GM23338 (cell line): ENCODE measurements around the gene FUCA1. TPM values are rescaled to one million over a fixed set of nuclear protein-coding genes. Genes with fewer than 3 reads are reported as not detected.

Source experiments
- ATAC-seq: fragments of 200-7000 bp; cut with Tn5 transposase; 3 replicates; pipeline ENCODE4 v1.9.1; 2020
- DNase-seq: peaks from one replicate; pipeline ENCODE4 v3.0.0-alpha.2; 2015; ENCODE audit warnings: low spot score
- H2AFZ ChIP-seq: fragments of 200-600 bp; sonication (generic); 2 replicates; pipeline ENCODE4 v1.8.0; 2016; ENCODE audit warnings: antibody characterized with exemption, mild to moderate bottlenecking, moderate library complexity
- H3F3A ChIP-seq: fragments of 200-600 bp; sonication (generic); replicated peaks from 2 replicates; pipeline ENCODE4 v1.8.0; 2017; ENCODE audit warnings: antibody characterized with exemption, mixed run types, low read depth
- H3K27ac ChIP-seq: fragments of 200-600 bp; sonication (generic); 2 replicates; pipeline ENCODE4 v1.6.1; 2016; ENCODE audit warnings: low read depth
- H3K27me3 ChIP-seq: fragments of 200-600 bp; sonication (generic); 2 replicates; pipeline ENCODE4 v1.8.0; 2016; ENCODE audit warnings: mild to moderate bottlenecking, mixed run types, moderate library complexity; ENCODE audit not compliant: insufficient read depth
- H3K36me3 ChIP-seq: fragments of 200-600 bp; sonication (generic); 2 replicates; pipeline ENCODE4 v1.8.0; 2016; ENCODE audit warnings: mild to moderate bottlenecking; ENCODE audit not compliant: insufficient read depth
- H3K4me1 ChIP-seq: fragments of 200-600 bp; sonication (generic); 2 replicates; pipeline ENCODE4 v1.8.0; 2016; ENCODE audit warnings: mild to moderate bottlenecking, moderate library complexity; ENCODE audit not compliant: insufficient read depth
- H3K4me2 ChIP-seq: fragments of 200-600 bp; sonication (generic); 2 replicates; pipeline ENCODE4 v1.7.1; 2017; ENCODE audit warnings: mixed run types
- H3K4me3 ChIP-seq: fragments of 200-600 bp; sonication (generic); 2 replicates; pipeline ENCODE4 v1.6.1; 2016; ENCODE audit warnings: mixed run types
- H3K79me2 ChIP-seq: fragments of 200-600 bp; sonication (generic); replicated peaks from 2 replicates; pipeline ENCODE4 v1.8.0; 2017; ENCODE audit warnings: mild to moderate bottlenecking; ENCODE audit not compliant: insufficient read depth
- H3K9me2 ChIP-seq: fragments of 200-600 bp; sonication (generic); 2 replicates; pipeline ENCODE4 v1.8.0; 2017; ENCODE audit not compliant: insufficient read depth
- H4K20me1 ChIP-seq: fragments of 200-600 bp; sonication (generic); replicated peaks from 2 replicates; pipeline ENCODE4 v1.8.0; 2017; ENCODE audit warnings: mild to moderate bottlenecking; ENCODE audit not compliant: insufficient read depth
- H3K27ac Mint-ChIP-seq: 2 replicates; pipeline ENCODE4 v1.8.0; 2020; ENCODE audit warnings: inconsistent platforms, mild to moderate bottlenecking, moderate library complexity, mixed read lengths
- H3K27me3 Mint-ChIP-seq: 3 replicates; pipeline ENCODE4 v1.8.0; 2022; ENCODE audit warnings: low read depth, mild to moderate bottlenecking, moderate library complexity, mixed read lengths, inconsistent platforms; ENCODE audit not compliant: insufficient read depth, poor library complexity
- H3K36me3 Mint-ChIP-seq: 3 replicates; pipeline ENCODE4 v1.8.0; 2021; ENCODE audit warnings: low read depth, mild to moderate bottlenecking, inconsistent platforms, moderate library complexity, mixed read lengths
- H3K4me1 Mint-ChIP-seq: 3 replicates; pipeline ENCODE4 v1.8.0; 2020; ENCODE audit warnings: mild to moderate bottlenecking, inconsistent platforms, mixed read lengths
- H3K4me3 Mint-ChIP-seq: 3 replicates; pipeline ENCODE4 v1.8.0; 2021; ENCODE audit warnings: moderate library complexity, mild to moderate bottlenecking, inconsistent platforms, mixed read lengths
- H3K9me3 Mint-ChIP-seq: 3 replicates; pipeline ENCODE4 v1.8.0; 2020; ENCODE audit warnings: moderate library complexity, mild to moderate bottlenecking, inconsistent platforms, mixed read lengths
- CREB1 ChIP-seq: fragments of 250-450 bp; sonication (Bioruptor Pico); IDR thresholded peaks from 2 replicates; pipeline ENCODE4 v1.5.0; 2020; ENCODE audit warnings: low read depth, mild to moderate bottlenecking, moderate library complexity
- EZH2 ChIP-seq: fragments of 200-600 bp; sonication (generic); IDR thresholded peaks from one replicate; pipeline ENCODE4 v1.8.0; 2017; ENCODE audit warnings: antibody characterized with exemption, mild to moderate bottlenecking, low read depth; ENCODE audit not compliant: unreplicated experiment
- EZH2phosphoT487 ChIP-seq: fragments of 200-600 bp; sonication (generic); IDR thresholded peaks from one replicate; pipeline ENCODE4 v1.8.1; 2018; ENCODE audit warnings: antibody characterized with exemption; ENCODE audit not compliant: unreplicated experiment
- JUNB ChIP-seq: IDR thresholded peaks from one replicate; pipeline ENCODE4 v1.6.1; 2016; ENCODE audit warnings: antibody characterized with exemption; ENCODE audit not compliant: unreplicated experiment
- NANOG ChIP-seq: IDR thresholded peaks from 2 replicates; pipeline ENCODE4 v1.6.1; 2016; ENCODE audit warnings: antibody characterized with exemption, borderline replicate concordance
- POLR2AphosphoS5 ChIP-seq: IDR thresholded peaks from 2 replicates; pipeline ENCODE4 v1.6.1; 2016; ENCODE audit warnings: antibody characterized with exemption, low read depth
- STAT1 ChIP-seq: IDR thresholded peaks from one replicate; pipeline ENCODE4 v1.6.1; 2016; ENCODE audit warnings: antibody characterized with exemption; ENCODE audit not compliant: unreplicated experiment
- ZNF114 ChIP-seq: fragments of 250-450 bp; sonication (Bioruptor Pico); IDR thresholded peaks from 2 replicates; pipeline ENCODE4 v1.5.0; 2020; ENCODE audit warnings: mild to moderate bottlenecking, moderate library complexity
- ZNF331 ChIP-seq: fragments of 250-450 bp; sonication (Bioruptor Pico); IDR thresholded peaks from 2 replicates; pipeline ENCODE4 v1.5.0; 2020; ENCODE audit warnings: low read depth, mild to moderate bottlenecking, moderate library complexity
- polyA plus RNA-seq: library from polyadenylated mRNA; unstranded; fragments of >200 nt; fragmentation: Nextera tagmentation; extraction: Ambion mirVana; gene quantifications from 2 replicates; pipeline ENCODE4 v1.2.1, GENCODE V29; 2016
- total RNA-seq: library from RNA; depleted of rRNA; stranded (reverse); fragments of >200 nt; shearing (Covaris generic); gene quantifications from 2 replicates; pipeline ENCODE4 v1.2.3, GENCODE V29; 2014
- TF ChIP-seq, protein P1 (sequence below): fragments of 250-450 bp; sonication (Bioruptor Pico); IDR thresholded peaks from 2 replicates; pipeline ENCODE4 v1.5.0; 2020; ENCODE audit warnings: mild to moderate bottlenecking, moderate library complexity
- TF ChIP-seq, protein P2 (sequence below): IDR thresholded peaks from one replicate; pipeline ENCODE4 v1.6.1; 2018; ENCODE audit warnings: antibody characterized with exemption; ENCODE audit not compliant: unreplicated experiment
- TF ChIP-seq, protein P3 (sequence below), 2 experiments: fragments of 200-600 bp in 1 of 2; sonication (generic) in 1 of 2; conservative IDR thresholded peaks; 2 replicates each; pipeline versions ENCODE4 v1.5.1 to v1.6.1; 2016 to 2017; ENCODE audit warnings: antibody characterized with exemption in 2 of 2, low read depth in 2 of 2, mild to moderate bottlenecking in 2 of 2, moderate library complexity in 1 of 2
- TF ChIP-seq, protein P4 (sequence below): IDR thresholded peaks from 2 replicates; pipeline ENCODE4 v1.6.1; 2016; ENCODE audit warnings: antibody characterized with exemption

Gene FUCA1
- total and polyA plus RNA-seq, 2 experiments from 2014 or later, result 4.4 to 8.5 TPM

DNA sequence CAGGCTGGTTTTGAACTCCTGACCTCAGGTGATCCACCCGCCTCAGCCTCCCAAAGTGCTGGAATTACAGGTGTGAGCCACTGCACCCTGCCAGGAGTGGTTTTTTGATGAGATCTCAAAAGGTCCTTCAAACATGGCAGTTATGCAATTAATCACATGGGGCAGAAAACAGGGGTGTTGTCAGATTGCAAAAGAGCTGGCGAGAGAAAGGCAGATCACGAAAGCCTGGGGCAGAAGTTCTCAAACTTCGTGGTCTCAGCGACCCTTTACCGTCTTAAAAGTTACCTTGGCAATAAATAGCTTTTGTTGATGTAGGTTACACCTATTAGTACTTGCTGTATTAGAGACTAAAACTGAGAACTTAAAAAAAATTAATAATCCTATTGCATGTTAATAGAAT is 29.0 kb upstream of the FUCA1 start:
- H4K20me1 ChIP-seq, result no peaks in the 10 kb centered on the region
- H3K4me1 ChIP-seq, result no peaks in the 10 kb centered on the region
- H3K79me2 ChIP-seq, result no peaks in the 10 kb centered on the region
- ATAC-seq, result no peak
- H3K4me3 ChIP-seq, result no peak overlapping the region
- Mint-ChIP-seq H3K4me1 (peaks cover 12% of the 10 kb centered on the region), H3K9me3 (no peaks in the 10 kb centered on the region), H3K36me3 (no peaks in the 10 kb centered on the region), H3K27me3 (peaks cover 10% of the 10 kb centered on the region), H3K4me3 (no peak overlapping the region), H3K27ac (no peak overlapping the region)
- no peak overlapping the region for H3K27ac ChIP-seq
- H2AFZ ChIP-seq, result no peak overlapping the region
- TF ChIP-seq STAT1 (no peak), ZNF331 (CRISPR knock-in tag) (no peak), CREB1 (CRISPR knock-in tag) (no peak), NANOG (no peak), EZH2 (no peak), EZH2phosphoT487 (no peak), POLR2AphosphoS5 (no peak), JUNB (no peak), ZNF114 (CRISPR knock-in tag) (no peak)
- TF ChIP-seq, protein P1, sequence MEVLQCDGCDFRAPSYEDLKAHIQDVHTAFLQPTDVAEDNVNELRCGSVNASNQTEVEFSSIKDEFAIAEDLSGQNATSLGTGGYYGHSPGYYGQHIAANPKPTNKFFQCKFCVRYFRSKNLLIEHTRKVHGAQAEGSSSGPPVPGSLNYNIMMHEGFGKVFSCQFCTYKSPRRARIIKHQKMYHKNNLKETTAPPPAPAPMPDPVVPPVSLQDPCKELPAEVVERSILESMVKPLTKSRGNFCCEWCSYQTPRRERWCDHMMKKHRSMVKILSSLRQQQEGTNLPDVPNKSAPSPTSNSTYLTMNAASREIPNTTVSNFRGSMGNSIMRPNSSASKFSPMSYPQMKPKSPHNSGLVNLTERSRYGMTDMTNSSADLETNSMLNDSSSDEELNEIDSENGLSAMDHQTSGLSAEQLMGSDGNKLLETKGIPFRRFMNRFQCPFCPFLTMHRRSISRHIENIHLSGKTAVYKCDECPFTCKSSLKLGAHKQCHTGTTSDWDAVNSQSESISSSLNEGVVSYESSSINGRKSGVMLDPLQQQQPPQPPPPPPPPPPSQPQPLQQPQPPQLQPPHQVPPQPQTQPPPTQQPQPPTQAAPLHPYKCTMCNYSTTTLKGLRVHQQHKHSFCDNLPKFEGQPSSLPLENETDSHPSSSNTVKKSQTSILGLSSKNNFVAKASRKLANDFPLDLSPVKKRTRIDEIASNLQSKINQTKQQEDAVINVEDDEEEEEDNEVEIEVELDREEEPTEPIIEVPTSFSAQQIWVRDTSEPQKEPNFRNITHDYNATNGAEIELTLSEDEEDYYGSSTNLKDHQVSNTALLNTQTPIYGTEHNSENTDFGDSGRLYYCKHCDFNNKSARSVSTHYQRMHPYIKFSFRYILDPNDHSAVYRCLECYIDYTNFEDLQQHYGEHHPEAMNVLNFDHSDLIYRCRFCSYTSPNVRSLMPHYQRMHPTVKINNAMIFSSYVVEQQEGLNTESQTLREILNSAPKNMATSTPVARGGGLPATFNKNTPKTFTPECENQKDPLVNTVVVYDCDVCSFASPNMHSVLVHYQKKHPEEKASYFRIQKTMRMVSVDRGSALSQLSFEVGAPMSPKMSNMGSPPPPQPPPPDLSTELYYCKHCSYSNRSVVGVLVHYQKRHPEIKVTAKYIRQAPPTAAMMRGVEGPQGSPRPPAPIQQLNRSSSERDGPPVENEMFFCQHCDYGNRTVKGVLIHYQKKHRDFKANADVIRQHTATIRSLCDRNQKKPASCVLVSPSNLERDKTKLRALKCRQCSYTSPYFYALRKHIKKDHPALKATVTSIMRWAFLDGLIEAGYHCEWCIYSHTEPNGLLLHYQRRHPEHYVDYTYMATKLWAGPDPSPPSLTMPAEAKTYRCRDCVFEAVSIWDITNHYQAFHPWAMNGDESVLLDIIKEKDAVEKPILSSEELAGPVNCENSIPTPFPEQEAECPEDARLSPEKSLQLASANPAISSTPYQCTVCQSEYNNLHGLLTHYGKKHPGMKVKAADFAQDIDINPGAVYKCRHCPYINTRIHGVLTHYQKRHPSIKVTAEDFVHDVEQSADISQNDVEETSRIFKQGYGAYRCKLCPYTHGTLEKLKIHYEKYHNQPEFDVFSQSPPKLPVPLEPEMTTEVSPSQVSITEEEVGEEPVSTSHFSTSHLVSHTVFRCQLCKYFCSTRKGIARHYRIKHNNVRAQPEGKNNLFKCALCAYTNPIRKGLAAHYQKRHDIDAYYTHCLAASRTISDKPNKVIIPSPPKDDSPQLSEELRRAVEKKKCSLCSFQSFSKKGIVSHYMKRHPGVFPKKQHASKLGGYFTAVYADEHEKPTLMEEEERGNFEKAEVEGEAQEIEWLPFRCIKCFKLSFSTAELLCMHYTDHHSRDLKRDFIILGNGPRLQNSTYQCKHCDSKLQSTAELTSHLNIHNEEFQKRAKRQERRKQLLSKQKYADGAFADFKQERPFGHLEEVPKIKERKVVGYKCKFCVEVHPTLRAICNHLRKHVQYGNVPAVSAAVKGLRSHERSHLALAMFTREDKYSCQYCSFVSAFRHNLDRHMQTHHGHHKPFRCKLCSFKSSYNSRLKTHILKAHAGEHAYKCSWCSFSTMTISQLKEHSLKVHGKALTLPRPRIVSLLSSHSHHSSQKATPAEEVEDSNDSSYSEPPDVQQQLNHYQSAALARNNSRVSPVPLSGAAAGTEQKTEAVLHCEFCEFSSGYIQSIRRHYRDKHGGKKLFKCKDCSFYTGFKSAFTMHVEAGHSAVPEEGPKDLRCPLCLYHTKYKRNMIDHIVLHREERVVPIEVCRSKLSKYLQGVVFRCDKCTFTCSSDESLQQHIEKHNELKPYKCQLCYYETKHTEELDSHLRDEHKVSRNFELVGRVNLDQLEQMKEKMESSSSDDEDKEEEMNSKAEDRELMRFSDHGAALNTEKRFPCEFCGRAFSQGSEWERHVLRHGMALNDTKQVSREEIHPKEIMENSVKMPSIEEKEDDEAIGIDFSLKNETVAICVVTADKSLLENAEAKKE (CRISPR knock-in tag), result no peak
- TF ChIP-seq, protein P2, sequence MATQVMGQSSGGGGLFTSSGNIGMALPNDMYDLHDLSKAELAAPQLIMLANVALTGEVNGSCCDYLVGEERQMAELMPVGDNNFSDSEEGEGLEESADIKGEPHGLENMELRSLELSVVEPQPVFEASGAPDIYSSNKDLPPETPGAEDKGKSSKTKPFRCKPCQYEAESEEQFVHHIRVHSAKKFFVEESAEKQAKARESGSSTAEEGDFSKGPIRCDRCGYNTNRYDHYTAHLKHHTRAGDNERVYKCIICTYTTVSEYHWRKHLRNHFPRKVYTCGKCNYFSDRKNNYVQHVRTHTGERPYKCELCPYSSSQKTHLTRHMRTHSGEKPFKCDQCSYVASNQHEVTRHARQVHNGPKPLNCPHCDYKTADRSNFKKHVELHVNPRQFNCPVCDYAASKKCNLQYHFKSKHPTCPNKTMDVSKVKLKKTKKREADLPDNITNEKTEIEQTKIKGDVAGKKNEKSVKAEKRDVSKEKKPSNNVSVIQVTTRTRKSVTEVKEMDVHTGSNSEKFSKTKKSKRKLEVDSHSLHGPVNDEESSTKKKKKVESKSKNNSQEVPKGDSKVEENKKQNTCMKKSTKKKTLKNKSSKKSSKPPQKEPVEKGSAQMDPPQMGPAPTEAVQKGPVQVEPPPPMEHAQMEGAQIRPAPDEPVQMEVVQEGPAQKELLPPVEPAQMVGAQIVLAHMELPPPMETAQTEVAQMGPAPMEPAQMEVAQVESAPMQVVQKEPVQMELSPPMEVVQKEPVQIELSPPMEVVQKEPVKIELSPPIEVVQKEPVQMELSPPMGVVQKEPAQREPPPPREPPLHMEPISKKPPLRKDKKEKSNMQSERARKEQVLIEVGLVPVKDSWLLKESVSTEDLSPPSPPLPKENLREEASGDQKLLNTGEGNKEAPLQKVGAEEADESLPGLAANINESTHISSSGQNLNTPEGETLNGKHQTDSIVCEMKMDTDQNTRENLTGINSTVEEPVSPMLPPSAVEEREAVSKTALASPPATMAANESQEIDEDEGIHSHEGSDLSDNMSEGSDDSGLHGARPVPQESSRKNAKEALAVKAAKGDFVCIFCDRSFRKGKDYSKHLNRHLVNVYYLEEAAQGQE, result no peak
- TF ChIP-seq, protein P3, sequence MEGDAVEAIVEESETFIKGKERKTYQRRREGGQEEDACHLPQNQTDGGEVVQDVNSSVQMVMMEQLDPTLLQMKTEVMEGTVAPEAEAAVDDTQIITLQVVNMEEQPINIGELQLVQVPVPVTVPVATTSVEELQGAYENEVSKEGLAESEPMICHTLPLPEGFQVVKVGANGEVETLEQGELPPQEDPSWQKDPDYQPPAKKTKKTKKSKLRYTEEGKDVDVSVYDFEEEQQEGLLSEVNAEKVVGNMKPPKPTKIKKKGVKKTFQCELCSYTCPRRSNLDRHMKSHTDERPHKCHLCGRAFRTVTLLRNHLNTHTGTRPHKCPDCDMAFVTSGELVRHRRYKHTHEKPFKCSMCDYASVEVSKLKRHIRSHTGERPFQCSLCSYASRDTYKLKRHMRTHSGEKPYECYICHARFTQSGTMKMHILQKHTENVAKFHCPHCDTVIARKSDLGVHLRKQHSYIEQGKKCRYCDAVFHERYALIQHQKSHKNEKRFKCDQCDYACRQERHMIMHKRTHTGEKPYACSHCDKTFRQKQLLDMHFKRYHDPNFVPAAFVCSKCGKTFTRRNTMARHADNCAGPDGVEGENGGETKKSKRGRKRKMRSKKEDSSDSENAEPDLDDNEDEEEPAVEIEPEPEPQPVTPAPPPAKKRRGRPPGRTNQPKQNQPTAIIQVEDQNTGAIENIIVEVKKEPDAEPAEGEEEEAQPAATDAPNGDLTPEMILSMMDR (conservative IDR thresholded peaks at IDR 0.05; ENCODE audit: low read depth in 2 of 2), result no peak
- TF ChIP-seq, protein P4, sequence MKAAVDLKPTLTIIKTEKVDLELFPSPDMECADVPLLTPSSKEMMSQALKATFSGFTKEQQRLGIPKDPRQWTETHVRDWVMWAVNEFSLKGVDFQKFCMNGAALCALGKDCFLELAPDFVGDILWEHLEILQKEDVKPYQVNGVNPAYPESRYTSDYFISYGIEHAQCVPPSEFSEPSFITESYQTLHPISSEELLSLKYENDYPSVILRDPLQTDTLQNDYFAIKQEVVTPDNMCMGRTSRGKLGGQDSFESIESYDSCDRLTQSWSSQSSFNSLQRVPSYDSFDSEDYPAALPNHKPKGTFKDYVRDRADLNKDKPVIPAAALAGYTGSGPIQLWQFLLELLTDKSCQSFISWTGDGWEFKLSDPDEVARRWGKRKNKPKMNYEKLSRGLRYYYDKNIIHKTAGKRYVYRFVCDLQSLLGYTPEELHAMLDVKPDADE, result no peak
- no peaks in the 10 kb centered on the region for H3F3A ChIP-seq
- no peak overlapping the region for H3K4me2 ChIP-seq
- DNase-seq, result no peak
- H3K9me2 ChIP-seq, result no peaks in the 10 kb centered on the region
- peaks cover 17% of the 10 kb centered on the region; the same call in 1 of the 2 replicates for H3K27me3 ChIP-seq
- H3K36me3 ChIP-seq, result no peaks in the 10 kb centered on the region
